ENCODE measurements around the gene FSHR. TPM values are rescaled to one million over a fixed set of nuclear protein-coding genes. Genes with fewer than 3 reads are reported as not detected.

FSHR gene
- total RNA-seq, 1 experiment from 2014 or later, result not detected

DNA sequence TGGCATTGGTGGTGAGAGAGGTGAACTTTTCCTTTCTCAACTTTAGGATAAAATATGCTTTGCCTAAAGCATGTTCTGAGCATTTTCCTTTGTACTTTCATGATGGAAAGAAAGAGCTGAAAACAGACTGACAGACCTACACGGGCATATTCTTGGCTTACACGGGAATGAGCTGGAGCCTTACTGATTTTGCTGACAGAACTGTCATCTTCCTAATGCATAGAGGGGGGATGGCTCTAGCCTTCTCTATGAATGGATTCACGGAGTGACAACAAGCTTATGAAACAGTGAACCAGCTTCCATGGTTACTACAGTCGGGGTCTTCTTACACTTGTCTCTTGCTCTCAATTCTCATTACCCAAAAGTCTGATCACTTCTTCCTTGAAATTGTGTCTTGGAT is 32.2 kb downstream of the FSHR start:
- ChIA-PET POLR2A (ENCODE audit: unreplicated experiment) (interaction anchor here (0.6 kb wide), 1 partner anchor 967 kb away, joined by 4 read pairs; no protein-coding TSS in a partner anchor), CTCF (no interaction called here)
- H3K36me3 ChIP-seq (ENCODE audit: low read depth), result no peaks in the 10 kb centered on the region
- H3K27ac ChIP-seq, result no peak overlapping the region
- DNase-seq, result no peak
- no TSS peak for BruUV-seq (replicated peaks)
- H3K4me1 ChIP-seq (replicated peaks; ENCODE audit: insufficient read depth), result no peaks in the 10 kb centered on the region
- no peaks in the 10 kb centered on the region for H3K9me2 ChIP-seq (ENCODE audit: insufficient read depth)
- H3K9me3 ChIP-seq (ENCODE audit: insufficient read depth, low read depth), result no peaks in the 10 kb centered on the region
- intact Hi-C loops (cut with micrococcal nuclease; ENCODE audit: unreplicated experiment), result no loop called here
- H4K20me1 ChIP-seq (ENCODE audit: insufficient read depth), result no peaks in the 10 kb centered on the region
- H3K4me2 ChIP-seq, result no peak overlapping the region
- no peaks in the 10 kb centered on the region; the same call in 1 of the 2 replicates for H3K27me3 ChIP-seq (ENCODE audit: insufficient read depth, low read depth)
- H3F3A ChIP-seq (ENCODE audit: insufficient read depth, low read depth), result no peaks in the 10 kb centered on the region
- no peak for TF ChIP-seq EZH2 (IDR thresholded peaks at IDR 0.05; ENCODE audit: low read depth)
- TF ChIP-seq, protein P1, sequence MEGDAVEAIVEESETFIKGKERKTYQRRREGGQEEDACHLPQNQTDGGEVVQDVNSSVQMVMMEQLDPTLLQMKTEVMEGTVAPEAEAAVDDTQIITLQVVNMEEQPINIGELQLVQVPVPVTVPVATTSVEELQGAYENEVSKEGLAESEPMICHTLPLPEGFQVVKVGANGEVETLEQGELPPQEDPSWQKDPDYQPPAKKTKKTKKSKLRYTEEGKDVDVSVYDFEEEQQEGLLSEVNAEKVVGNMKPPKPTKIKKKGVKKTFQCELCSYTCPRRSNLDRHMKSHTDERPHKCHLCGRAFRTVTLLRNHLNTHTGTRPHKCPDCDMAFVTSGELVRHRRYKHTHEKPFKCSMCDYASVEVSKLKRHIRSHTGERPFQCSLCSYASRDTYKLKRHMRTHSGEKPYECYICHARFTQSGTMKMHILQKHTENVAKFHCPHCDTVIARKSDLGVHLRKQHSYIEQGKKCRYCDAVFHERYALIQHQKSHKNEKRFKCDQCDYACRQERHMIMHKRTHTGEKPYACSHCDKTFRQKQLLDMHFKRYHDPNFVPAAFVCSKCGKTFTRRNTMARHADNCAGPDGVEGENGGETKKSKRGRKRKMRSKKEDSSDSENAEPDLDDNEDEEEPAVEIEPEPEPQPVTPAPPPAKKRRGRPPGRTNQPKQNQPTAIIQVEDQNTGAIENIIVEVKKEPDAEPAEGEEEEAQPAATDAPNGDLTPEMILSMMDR (conservative IDR thresholded peaks at IDR 0.05), result no peak
- H3K79me2 ChIP-seq (ENCODE audit: low read depth), result no peaks in the 10 kb centered on the region
- no peak overlapping the region for H2AFZ ChIP-seq
- no peak overlapping the region for H3K4me3 ChIP-seq

DNA sequence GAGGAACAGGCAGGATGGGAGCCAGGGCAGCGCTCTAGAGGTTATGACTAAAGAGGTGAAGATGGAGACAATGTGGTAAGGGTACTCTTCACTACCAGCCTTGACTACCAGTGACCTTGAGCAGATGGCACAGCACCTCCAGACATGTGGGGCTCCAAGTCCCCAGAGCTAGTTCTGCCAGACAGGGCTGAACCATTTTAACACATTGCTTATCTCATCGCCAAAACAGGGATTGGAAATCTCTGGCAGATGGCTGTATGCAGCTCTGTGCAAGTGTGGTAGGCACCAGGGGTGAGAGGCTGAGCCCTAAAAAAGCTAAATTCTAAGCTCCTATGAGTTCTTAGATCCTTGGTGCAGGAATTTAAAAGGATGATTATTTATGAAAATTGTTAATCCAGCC is 41.3 kb downstream of the FSHR start:
- Histone ChIP-seq H3K9me2 (ENCODE audit: insufficient read depth) (no peaks in the 10 kb centered on the region), H3K79me2 (ENCODE audit: low read depth) (no peaks in the 10 kb centered on the region), H3K36me3 (ENCODE audit: low read depth) (no peaks in the 10 kb centered on the region), H3K4me1 (replicated peaks; ENCODE audit: insufficient read depth) (no peaks in the 10 kb centered on the region), H3F3A (ENCODE audit: insufficient read depth, low read depth) (no peaks in the 10 kb centered on the region), H3K27ac (no peak overlapping the region), H2AFZ (no peak overlapping the region), H3K27me3 (ENCODE audit: insufficient read depth, low read depth) (no peaks in the 10 kb centered on the region), H3K4me3 (no peak overlapping the region), H3K4me2 (no peak overlapping the region), H4K20me1 (ENCODE audit: insufficient read depth) (no peaks in the 10 kb centered on the region), H3K9me3 (ENCODE audit: insufficient read depth, low read depth) (no peaks in the 10 kb centered on the region)
- no TSS peak for BruUV-seq (replicated peaks)
- ChIA-PET CTCF (no interaction called here), POLR2A (ENCODE audit: unreplicated experiment) (no interaction called here)
- DNase-seq, result no peak
- intact Hi-C loops (cut with micrococcal nuclease; ENCODE audit: unreplicated experiment), result no loop called here
- TF ChIP-seq, protein P1 (conservative IDR thresholded peaks at IDR 0.05), result no peak
- no peak for TF ChIP-seq EZH2 (IDR thresholded peaks at IDR 0.05; ENCODE audit: low read depth)

DNA sequence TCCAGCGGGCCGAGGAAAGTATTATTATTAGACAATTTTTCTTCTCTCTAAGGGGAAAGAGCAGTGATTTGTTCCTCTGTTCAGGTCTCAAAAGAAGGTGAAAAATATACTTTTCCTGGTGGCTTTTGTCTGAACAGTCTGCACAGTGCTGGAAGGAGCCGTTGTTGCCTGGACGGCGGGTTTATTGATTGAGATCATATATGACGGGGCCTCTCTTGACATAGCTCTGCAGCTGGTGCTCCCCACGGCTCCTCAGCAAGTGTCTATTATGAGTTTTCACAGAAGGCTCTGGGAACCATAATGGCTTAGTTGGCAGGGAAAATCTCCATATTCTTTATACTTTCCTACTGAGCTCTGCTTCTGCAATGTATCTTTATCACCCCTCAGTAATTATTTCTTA is 42.9 kb downstream of the FSHR start:
- Histone ChIP-seq H4K20me1 (ENCODE audit: insufficient read depth) (no peaks in the 10 kb centered on the region), H3F3A (ENCODE audit: insufficient read depth, low read depth) (no peaks in the 10 kb centered on the region), H3K4me2 (no peak overlapping the region), H3K27me3 (ENCODE audit: insufficient read depth, low read depth) (no peaks in the 10 kb centered on the region), H3K9me2 (ENCODE audit: insufficient read depth) (no peaks in the 10 kb centered on the region), H3K79me2 (ENCODE audit: low read depth) (no peaks in the 10 kb centered on the region), H2AFZ (no peak overlapping the region), H3K4me3 (no peak overlapping the region), H3K27ac (no peak overlapping the region), H3K9me3 (ENCODE audit: insufficient read depth, low read depth) (no peaks in the 10 kb centered on the region), H3K36me3 (ENCODE audit: low read depth) (no peaks in the 10 kb centered on the region), H3K4me1 (replicated peaks; ENCODE audit: insufficient read depth) (no peaks in the 10 kb centered on the region)
- CTCF ChIA-PET, result no interaction called here
- POLR2A ChIA-PET (ENCODE audit: unreplicated experiment), result no interaction called here
- no peak for DNase-seq
- no TSS peak for BruUV-seq (replicated peaks)
- intact Hi-C loops (cut with micrococcal nuclease; ENCODE audit: unreplicated experiment), result no loop called here
- TF ChIP-seq, protein P1 (conservative IDR thresholded peaks at IDR 0.05), result no peak
- no peak for TF ChIP-seq EZH2 (IDR thresholded peaks at IDR 0.05; ENCODE audit: low read depth)

Measured in PC-9 (cell line).